GM12878 (cell line): Measurements from ENCODE around the gene RGS6.

Experiments used
- CHD2 ChIP-seq: IDR thresholded peaks from 2 replicates; pipeline ENCODE4 v1.6.1; 2011; ENCODE audit warnings: low read depth, low read length, improper control_type of control experiment, borderline replicate concordance
- ESRRA ChIP-seq: IDR thresholded peaks from 2 replicates; pipeline ENCODE4 v1.6.1; 2012; ENCODE audit warnings: mild to moderate bottlenecking, low read length, improper control_type of control experiment
- MYC ChIP-seq: IDR thresholded peaks from 2 replicates; pipeline ENCODE4 v1.6.1; 2011; ENCODE audit warnings: mild to moderate bottlenecking, low read length, moderate library complexity, inconsistent platforms; ENCODE audit not compliant: insufficient read depth, insufficient replicate concordance, insufficient read length, severe bottlenecking
- SREBF2 ChIP-seq: IDR thresholded peaks from 2 replicates; pipeline ENCODE4 v1.6.1; 2012; ENCODE audit warnings: mild to moderate bottlenecking, low read length
- TF ChIP-seq, protein P1 (sequence below), 3 experiments: IDR thresholded peaks in 2 of 3; conservative IDR thresholded peaks in 1 of 3; 2 replicates each; pipeline ENCODE4 v1.5.1; 2011; ENCODE audit warnings: low read depth in 3 of 3, low read length in 3 of 3, mild to moderate bottlenecking in 3 of 3, control low read depth in 2 of 3, moderate library complexity in 2 of 3, inconsistent platforms in 1 of 3, mixed read lengths in 1 of 3; ENCODE audit not compliant: control insufficient read depth in 2 of 3, insufficient read depth in 1 of 3; ENCODE audit errors: extremely low read depth in 1 of 3

GRCh38 chr14:72472845-72473244 is 540.6 kb downstream of the RGS6 start:
- TF ChIP-seq CHD2 (no peak), SREBF2 (no peak), MYC (no peak), ESRRA (no peak)
- TF ChIP-seq, protein P1, sequence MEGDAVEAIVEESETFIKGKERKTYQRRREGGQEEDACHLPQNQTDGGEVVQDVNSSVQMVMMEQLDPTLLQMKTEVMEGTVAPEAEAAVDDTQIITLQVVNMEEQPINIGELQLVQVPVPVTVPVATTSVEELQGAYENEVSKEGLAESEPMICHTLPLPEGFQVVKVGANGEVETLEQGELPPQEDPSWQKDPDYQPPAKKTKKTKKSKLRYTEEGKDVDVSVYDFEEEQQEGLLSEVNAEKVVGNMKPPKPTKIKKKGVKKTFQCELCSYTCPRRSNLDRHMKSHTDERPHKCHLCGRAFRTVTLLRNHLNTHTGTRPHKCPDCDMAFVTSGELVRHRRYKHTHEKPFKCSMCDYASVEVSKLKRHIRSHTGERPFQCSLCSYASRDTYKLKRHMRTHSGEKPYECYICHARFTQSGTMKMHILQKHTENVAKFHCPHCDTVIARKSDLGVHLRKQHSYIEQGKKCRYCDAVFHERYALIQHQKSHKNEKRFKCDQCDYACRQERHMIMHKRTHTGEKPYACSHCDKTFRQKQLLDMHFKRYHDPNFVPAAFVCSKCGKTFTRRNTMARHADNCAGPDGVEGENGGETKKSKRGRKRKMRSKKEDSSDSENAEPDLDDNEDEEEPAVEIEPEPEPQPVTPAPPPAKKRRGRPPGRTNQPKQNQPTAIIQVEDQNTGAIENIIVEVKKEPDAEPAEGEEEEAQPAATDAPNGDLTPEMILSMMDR (IDR thresholded peaks at IDR 0.05 in 2 of 3, conservative IDR thresholded peaks at IDR 0.05 in 1 of 3; ENCODE audit: control insufficient read depth in 2 of 3, extremely low read depth in 1 of 3, insufficient read depth in 1 of 3, low read depth in 3 of 3, low read length in 3 of 3), result no peak
